Sciatic nerve (tissue), 2 donors: ENCODE data around the gene RASGRP4. TPM values are rescaled to one million over a fixed set of nuclear protein-coding genes. Genes with fewer than 3 reads are reported as not detected.
"Not testable (repeated sequence)": the region's sequence is repeated elsewhere in the genome, so short reads cannot be mapped to it uniquely, and the experiment has no call there.

Source experiments
- ATAC-seq: fragments of 200-7000 bp; cut with Tn5 transposase; one replicate; pipeline ENCODE4 v1.9.1; 2020; ENCODE audit warnings: mild to moderate bottlenecking, moderate library complexity
- DNase-seq: peaks from one replicate; pipeline ENCODE4 v3.0.0-alpha.2; 2020; ENCODE audit warnings: low spot score
- intact Hi-C: fragments of 100-400 bp; cut with DNase I; formaldehyde crosslinking; loops from one replicate; pipeline ENCODE4 v1.14.2; 2022
- total RNA-seq: library from RNA; stranded (reverse); fragmentation: NEBNext Ultra II Directional; extraction: Animal tissue kit (Norgen Biotek cat#: 25700); gene quantifications from one replicate; pipeline ENCODE4 v1.2.1, GENCODE V29; 2021
- donor health status: DM: no; HTN: no; CAD: no.
- donor health status: DM: no; HTN: no; CAD: no.

Gene RASGRP4, protein sequence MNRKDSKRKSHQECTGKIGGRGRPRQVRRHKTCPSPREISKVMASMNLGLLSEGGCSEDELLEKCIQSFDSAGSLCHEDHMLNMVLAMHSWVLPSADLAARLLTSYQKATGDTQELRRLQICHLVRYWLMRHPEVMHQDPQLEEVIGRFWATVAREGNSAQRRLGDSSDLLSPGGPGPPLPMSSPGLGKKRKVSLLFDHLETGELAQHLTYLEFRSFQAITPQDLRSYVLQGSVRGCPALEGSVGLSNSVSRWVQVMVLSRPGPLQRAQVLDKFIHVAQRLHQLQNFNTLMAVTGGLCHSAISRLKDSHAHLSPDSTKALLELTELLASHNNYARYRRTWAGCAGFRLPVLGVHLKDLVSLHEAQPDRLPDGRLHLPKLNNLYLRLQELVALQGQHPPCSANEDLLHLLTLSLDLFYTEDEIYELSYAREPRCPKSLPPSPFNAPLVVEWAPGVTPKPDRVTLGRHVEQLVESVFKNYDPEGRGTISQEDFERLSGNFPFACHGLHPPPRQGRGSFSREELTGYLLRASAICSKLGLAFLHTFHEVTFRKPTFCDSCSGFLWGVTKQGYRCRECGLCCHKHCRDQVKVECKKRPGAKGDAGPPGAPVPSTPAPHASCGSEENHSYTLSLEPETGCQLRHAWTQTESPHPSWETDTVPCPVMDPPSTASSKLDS
- 7.0 TPM for total RNA-seq

DNA sequence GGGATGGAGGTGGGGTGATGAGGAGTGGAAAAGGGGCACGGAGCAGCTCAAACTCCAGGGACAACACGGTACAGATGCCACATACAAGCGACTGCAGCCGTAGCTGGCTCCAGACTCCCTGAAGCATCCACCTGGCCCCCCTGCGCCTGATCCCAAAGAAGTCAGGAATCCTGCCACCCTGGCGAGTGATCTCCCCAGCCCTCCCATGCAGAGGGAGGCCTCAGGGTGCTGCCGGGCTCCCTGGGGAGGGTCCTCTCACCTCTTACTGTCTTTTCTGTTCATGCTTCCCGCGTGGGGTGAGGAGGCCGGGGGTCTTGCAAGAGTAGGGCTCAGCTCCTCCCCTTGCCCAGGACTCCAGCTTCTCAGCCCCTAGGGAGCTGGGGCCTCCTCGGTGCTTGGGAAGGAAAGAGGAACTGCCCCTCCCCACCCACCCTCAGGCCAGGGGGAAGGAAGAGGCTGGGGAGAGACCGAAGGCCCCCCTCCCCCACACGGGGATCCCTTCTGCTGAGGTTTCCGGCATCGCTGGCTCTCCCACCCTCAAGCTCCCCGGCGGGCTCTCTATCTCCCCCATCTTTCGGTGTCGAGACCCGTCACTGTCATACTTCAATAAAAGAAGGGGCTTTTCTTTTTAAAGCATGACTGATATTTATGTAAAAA, at the start of gene RASGRP4:
TSS of gene RASGRP4 (minus strand) at position 410 of the 657 bp plus-strand sequence. CDS start at position 282, 128 bp downstream.
- DNase-seq (no peak), ATAC-seq (peak; percentile 57)
- intact Hi-C loops: no loop called here

DNA sequence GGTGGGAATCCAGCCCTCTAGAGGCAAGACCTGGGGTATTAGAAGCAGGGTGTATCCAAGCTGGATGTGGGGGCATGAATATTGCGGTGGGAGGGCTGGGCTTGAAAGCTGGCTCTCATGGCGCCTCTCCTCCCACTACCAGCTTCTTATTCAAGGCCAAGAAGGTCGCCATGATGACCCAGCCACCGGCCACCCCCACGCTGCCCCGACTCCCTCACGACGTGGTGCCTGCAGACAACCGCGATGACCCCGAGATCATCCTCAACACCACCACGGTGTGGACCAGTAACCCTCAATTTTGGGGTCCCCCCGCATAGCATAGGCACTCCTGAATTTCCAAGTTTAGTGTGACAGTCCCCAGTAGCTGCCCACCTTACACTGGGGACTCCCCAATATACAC, 49.2 kb upstream of the RASGRP4 start:
- intact Hi-C loops: no loop called here
- ATAC-seq (no peak), DNase-seq (no peak)

DNA sequence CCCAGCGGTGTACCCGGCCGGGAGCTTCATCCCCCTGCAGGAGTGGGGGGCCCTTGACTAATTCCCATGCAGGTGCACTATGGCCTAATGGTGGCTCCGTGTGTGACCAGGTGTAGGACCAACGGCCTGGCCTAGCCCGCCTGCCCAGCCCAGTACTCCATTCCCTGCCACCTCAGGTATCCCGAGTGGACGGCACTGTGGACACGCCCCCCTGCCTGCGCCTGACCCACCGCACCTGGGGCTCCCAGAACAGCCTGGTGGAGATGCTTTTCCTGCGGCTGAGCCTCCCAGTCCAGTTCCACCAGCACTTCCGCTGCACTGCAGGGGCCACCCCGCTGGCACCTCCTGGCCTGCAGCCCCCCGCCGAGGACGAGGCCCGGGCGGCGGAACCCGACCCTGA, 47.2 kb upstream of the RASGRP4 start:
- DNase-seq: no peak

DNA sequence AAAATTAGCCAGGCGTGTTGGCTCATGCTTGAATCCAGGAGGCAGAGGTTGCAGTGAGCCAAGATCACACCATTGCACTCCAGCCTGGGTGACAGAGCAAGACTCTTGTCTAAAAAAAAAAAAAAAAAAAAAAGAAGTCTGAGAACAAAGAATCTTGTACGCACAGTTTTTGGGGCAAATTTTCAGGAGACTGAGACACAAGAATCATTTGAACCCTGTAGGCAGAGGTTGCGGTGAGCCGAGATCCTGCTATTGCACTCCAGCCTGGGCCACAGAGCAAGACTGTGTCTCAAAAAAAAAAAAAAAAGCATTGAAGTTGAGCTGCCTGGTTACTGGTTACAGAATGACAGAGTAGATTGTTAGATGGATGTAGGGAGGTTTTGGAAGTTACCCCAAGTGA, 46.7 kb upstream of the RASGRP4 start:
- intact Hi-C loops, DNase-seq, ATAC-seq: not testable (repeated sequence)

More for the DNA sequence above, 47.2 kb upstream of the RASGRP4 start:
- intact Hi-C loops: no loop called here
- no peak for ATAC-seq

DNA sequence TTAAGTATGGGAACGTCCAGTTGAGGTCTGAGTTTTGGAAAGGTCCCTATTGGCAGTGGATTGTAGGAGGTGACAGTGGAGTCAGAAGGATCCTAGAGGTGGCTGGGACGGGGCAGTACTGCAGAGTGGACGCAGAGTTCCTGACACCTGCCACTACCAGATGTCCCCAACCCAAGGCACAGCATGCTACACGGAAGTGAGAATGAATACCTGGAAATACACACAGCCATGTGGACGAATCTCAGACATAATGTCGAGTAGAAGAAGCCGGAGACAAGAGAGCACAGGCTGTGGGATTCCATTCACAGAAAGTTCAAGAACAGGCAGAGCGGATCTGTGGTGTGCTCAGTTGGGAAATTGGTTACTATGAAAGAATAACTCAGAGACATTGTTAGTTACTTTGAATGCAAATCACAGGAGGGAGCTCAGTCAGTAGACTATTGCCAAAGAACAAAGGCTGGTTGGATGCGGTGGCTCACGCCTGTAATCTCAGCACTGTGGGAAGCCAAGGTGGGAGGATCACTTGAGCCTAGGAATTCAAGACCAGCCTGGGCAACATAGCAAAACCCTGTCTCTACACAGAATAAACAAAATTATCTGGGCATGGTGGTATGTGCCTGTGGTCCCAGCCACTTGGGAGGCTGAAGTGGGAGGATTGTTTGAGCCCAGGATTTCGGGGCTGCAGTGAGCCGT, 44.9 kb upstream of the RASGRP4 start:
- intact Hi-C loops: no loop called here
- ATAC-seq: no peak
- no peak for DNase-seq

DNA sequence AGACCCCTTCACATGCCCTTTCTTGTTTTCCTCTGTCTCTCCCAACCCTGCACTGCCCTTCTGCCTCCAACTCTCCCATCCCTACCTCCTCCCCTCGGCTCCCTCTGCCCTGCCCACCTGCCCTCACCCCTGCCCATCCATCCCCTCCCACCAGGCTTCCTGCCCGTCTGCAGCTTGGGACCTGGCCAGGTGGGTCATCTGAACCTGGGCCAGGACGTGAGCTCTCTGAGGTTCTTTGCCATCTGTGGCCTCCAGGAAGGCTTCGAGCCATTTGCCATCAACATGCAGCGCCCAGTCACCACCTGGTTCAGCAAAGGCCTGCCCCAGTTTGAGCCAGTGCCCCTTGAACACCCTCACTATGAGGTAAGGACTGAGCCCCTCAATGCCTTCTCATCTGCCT, 43.1 kb upstream of the RASGRP4 start:
- ATAC-seq (no peak), DNase-seq (no peak)
- intact Hi-C loops: no loop called here

DNA sequence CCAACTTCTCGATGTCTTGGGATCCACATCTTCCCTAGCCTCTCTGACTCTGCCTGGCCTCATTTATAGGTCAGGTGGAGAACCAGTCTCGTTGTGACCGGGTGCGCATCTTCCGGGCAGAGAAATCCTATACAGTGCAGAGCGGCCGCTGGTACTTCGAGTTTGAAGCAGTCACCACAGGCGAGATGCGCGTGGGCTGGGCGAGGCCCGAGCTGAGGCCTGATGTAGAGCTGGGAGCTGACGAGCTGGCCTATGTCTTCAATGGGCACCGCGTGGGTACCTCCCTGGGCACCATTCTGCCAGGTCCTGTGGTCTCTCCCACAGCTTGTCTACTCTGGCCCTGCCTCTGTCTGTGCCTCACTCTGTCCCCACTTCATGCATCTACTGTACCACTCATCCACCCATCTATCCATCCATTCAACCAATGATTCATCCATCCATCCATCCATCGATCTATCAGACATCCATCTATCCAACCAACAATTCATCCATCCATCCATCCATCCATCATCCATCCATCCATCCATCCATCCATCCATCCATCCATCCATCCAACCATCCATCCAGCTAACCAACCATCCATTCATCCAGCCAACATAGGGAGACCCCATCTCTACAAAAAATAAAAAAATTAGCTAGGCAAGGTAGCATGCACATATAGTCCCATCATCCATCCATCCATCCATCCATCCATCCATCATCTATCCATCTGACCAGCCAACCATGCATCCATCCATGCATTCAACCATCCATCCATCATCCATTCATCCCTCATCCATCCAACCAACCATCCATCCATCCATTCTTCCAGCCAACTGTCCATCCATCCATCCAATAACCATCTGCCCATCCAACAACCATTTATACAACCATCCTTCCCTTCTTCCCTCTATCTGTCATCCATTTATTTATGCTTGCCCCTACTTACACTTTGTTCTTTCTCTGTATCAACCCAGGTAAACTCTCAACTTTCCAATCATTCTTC, 41.8 kb upstream of the RASGRP4 start:
- DNase-seq (no peak), ATAC-seq (no peak)
- intact Hi-C loops: no loop called here

DNA sequence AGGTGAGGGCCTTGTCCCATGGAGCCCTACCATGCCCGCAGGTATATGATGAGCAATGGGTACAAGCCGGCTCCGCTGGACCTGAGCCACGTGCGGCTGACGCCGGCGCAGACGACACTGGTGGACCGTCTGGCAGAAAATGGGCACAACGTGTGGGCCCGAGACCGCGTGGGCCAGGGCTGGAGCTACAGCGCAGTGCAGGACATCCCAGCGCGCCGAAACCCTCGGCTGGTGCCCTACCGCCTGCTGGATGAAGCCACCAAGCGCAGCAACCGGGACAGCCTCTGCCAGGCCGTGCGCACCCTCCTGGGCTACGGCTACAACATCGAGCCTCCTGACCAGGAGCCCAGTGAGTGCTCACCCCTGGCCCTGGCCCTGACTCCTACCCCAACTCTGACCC, 40.0 kb upstream of the RASGRP4 start:
- no peak for DNase-seq
- no peak for ATAC-seq

DNA sequence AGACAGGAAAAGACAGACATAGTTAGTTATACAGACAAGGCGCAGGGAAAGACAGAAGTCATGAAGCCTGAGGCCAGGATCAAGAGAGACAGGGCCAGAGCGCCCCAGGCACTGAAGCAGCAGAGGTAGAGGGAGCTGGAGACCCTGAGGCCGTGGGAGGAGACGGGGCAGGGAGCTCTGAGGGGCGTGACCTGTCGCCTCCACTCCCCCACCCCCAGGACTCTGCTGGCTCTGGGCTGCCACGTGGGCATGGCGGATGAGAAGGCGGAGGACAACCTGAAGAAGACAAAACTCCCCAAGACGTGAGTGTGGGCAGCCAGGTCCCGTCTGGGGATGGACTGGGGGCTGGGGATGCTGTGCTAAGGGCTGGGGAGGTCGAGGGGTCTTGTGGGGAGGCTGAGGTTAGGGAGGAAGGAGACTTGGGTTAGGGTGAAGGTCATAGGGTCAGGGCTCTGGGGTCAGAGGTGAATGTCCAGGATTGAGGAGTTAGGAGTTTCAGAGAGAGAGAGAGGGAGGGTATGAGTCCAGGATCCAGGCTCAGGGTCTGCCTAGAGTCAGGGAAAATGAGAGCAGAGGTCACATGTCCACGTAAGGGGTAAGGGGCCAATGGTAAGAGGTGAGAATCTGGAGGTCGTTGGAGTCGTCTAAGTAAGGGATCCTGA, 38.5 kb upstream of the RASGRP4 start:
- DNase-seq (no peak), ATAC-seq (no peak)
- intact Hi-C loops: no loop called here

More for the DNA sequence above, 40.0 kb upstream of the RASGRP4 start:
- intact Hi-C loops: no loop called here

DNA sequence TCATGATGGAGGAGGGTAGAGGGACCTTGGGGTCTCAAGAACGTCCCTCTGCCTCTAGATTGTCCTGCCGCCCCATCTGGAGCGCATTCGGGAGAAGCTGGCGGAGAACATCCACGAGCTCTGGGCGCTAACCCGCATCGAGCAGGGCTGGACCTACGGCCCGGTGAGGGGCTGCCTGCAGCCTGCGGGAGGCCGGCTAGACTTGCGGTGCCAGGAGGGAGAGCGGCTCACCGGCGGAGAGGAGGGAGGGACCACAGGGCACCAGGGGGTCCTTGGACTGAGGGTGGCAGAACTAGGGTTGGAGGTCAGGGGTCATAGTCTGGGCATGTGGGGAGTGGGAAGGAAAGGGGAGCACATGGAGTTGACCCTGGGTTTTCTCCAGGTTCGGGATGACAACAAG, 37.3 kb upstream of the RASGRP4 start:
- ATAC-seq (no peak), DNase-seq (no peak)
- intact Hi-C loops: no loop called here

DNA sequence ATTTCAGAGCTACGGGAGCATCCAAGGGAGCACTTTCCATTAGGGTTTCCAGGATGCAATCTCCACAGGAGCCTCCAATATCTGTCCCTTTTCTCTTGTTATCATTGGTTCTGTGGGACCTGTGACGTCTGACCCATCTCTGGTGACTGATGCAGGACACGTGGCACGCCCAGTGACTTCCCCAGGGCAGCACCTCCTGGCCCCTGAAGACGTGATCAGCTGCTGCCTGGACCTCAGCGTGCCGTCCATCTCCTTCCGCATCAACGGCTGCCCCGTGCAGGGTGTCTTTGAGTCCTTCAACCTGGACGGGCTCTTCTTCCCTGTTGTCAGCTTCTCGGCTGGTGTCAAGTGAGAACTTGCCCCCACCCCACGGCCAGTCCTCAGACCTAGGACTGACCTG, 33.0 kb upstream of the RASGRP4 start:
- intact Hi-C loops: no loop called here
- DNase-seq: no peak
- no peak for ATAC-seq

DNA sequence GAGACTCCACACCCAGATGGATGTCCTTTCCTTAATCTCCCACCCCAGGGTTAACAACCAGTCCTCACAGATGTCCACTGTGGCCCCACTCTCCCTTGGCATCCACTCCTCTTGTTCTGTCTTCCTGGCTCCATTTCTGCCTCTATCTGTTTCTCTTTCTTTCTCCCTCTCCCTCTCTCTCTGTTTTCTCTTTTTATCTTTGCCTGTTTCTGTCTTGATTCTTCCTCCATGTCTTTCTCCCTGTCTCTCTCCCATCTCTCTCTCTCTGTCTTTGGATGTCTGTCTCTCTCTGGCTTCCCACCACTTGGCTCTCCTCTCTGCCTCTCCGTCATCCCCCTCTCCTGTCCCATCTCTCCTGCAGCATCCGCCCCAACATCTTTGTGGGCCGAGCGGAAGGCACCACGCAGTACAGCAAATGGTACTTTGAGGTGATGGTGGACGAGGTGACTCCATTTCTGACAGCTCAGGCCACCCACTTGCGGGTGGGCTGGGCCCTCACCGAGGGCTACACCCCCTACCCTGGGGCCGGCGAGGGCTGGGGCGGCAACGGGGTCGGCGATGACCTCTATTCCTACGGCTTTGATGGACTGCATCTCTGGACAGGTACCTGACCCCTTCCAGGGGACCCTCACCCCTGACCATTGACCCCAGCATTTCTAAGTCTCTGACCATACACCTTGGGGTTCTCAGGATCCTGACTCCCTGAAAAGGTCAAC, 31.8 kb upstream of the RASGRP4 start:
- intact Hi-C loops: no loop called here
- DNase-seq (no peak), ATAC-seq (no peak)

DNA sequence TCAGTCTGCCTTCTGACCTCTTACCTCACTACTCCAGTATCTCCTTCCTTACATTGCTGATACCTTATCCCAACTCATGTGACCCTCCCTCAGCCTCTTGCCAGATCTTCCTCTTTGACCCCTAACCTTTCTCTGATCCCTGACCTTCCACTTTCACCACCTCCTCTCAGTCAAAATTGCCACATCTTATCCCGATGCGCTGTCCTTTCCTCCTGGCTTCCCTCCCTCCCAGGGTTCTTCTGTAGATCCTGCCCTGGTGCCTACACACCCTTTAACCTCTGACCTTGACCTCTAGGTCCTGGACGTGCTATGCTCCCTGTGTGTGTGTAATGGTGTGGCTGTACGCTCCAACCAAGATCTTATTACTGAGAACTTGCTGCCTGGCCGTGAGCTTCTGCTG, 31.2 kb upstream of the RASGRP4 start:
- DNase-seq (no peak), ATAC-seq (no peak)
- intact Hi-C loops: no loop called here

DNA sequence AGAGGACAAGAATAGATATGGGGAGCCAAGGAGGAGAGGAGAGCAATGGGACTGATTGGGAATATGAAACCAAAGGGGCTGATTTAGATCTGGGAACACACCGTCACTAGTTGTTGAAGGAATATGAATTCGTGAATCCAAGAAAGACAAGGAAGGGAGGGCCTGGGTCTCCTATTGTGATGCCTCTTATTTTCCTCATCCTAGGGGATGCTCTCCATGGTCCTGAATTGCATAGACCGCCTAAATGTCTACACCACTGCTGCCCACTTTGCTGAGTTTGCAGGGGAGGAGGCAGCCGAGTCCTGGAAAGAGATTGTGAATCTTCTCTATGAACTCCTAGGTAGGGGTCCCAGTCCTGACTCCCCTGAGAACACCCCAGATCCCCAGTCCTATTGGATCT, 29.0 kb upstream of the RASGRP4 start:
- DNase-seq (no peak), ATAC-seq (no peak)
- intact Hi-C loops: no loop called here

DNA sequence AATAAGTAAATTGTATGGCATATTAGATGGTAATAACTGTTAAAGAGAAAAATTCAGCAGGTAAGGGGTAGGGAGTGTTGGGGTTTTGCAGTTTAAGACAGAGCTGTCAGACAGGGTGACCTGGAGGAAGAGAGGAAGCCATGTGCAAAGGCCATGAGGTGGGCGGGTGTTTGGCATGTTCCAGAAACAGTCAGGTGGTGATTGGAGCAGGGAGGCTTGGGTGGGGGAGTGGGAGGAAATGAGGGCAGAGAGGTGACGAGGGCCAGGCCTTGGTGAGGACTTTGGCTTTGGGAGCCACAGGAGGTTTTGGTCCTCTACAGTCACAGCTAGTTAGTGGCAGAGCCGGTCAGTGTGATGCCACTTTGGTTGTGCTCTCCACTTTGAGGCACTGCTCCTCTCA, 27.6 kb upstream of the RASGRP4 start:
- intact Hi-C loops: no loop called here
- DNase-seq: no peak
- ATAC-seq: no peak

DNA sequence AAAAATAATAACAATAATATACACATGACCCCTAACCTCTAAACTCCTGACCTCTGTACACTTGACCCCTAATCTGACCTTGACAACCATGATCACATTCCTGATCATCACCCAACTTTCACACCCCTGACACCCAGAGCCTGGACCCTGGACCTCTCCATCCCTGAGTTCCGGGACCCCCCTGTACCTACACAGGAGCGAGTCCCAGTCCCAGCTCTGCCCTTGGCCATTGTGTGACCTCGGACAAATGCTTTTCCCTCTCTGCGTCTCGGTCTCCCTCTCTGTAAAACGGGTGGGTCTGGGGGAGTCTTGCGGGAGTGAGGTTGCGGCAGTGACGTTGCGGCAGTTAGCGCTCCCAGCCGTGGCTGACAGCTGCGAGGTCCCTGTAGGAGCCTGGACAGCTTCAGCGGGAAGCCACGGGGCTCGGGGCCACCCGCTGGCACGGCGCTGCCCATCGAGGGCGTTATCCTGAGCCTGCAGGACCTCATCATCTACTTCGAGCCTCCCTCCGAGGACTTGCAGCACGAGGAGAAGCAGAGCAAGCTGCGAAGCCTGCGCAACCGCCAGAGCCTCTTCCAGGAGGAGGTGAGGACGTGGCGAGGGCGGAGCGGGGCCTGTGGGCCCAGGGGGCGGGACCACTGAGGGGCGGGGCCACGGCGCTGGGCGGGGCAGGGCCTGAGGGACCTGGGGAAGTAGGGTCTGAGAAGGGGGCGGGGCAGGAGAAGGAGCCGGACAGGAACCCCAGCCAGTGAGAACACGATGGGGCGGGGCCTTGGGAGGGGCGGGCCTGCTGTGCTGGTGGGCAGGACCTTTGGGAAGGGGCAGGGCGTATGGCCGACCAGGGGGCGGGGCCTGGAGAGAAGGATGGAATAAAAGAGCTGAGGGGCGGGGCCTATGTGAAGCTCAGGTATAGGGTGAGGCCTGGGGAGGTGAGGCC, 26.7 kb upstream of the RASGRP4 start:
- intact Hi-C loops: no loop called here
- ATAC-seq (peak; percentile 20), DNase-seq (no peak)
